DND-41 (cell line): ENCODE results near the gene ZNF823.

Source experiments
- CTCF ChIP-seq: IDR thresholded peaks from 2 replicates; pipeline ENCODE4 v1.5.1; 2012; ENCODE audit warnings: borderline replicate concordance, low read length, moderate library complexity, mild to moderate bottlenecking; ENCODE audit not compliant: poor library complexity, severe bottlenecking; ENCODE audit errors: extremely low read depth
- EZH2 ChIP-seq: IDR thresholded peaks from 3 replicates; pipeline ENCODE4 v1.6.1; 2012; ENCODE audit warnings: borderline replicate concordance, low read depth, mild to moderate bottlenecking, moderate library complexity, low read length, inconsistent platforms; ENCODE audit not compliant: severe bottlenecking

GRCh38 chr19:11680689-11681302 lies 58.0 kb downstream of the ZNF823 start:
- TF ChIP-seq CTCF (no peak), EZH2 (no peak)
